T-helper 2 cell treated with Interferon-gamma antibody and Interleukin-4, amounts not matched to agents 100 ng/mL and 5 ng/mL, for 36 hours (primary cell): ENCODE data around the gene KIN. TPM values are rescaled to one million over a fixed set of nuclear protein-coding genes. Genes with fewer than 3 reads are reported as not detected.
"Not testable (repeated sequence)": the region's sequence is repeated elsewhere in the genome, so short reads cannot be mapped to it uniquely, and the experiment has no call there.

Experiments used
- intact Hi-C: fragments of 100-400 bp; cut with micrococcal nuclease; formaldehyde crosslinking; loops from one replicate; pipeline ENCODE4 v1.15.1; 2023
- total RNA-seq: library from RNA; stranded (reverse); gene quantifications from 2 replicates; pipeline ENCODE4 v1.2.3, GENCODE V29; 2022

Gene KIN
- total RNA-seq, 1 donor from 2014 or later: 15.3 TPM

- intact Hi-C loops: no loop called here
Measured at GRCh38 chr10:7795605-7796004, 7.8 kb upstream of the KIN start.

GRCh38 chr10:7794251-7795026 lies 6.6 kb upstream of the KIN start:
- intact Hi-C loops: no loop called here

GRCh38 chr10:7792541-7792940 lies 4.7 kb upstream of the KIN start:
- intact Hi-C loops: no loop called here

- intact Hi-C loops: loop anchor here (5.0 to 10.0 kb wide), 2 partner anchors 1515 to 1702 kb away; partner anchors contain the start of gene RBM17
Measured at GRCh38 chr10:7789390-7789789, 1.6 kb upstream of the KIN start.

GRCh38 chr10:7788639-7789286 lies 970 bp upstream of the KIN start:
- intact Hi-C loops: loop anchor here (1.0 to 10.0 kb wide), 3 partner anchors 30 to 1701 kb away; partner anchors contain the start of genes RBM17 and TAF3

- intact Hi-C loops: loop anchor here (5.0 to 10.0 kb wide), 2 partner anchors 1517 to 1700 kb away; partner anchors contain the start of gene RBM17
Measured at GRCh38 chr10:7787150-7787856, 490 bp downstream of the KIN start.

GRCh38 chr10:7786430-7786829 lies 1.4 kb downstream of the KIN start:
- intact Hi-C loops: loop anchor here (5.0 to 10.0 kb wide), 2 partner anchors 1518 to 1699 kb away; partner anchors contain the start of gene RBM17

GRCh38 chr10:7782194-7782593 lies 5.6 kb downstream of the KIN start:
- intact Hi-C loops: loop anchor here (10.0 kb wide), 1 partner anchor 1523 kb away; no protein-coding TSS in a partner anchor

GRCh38 chr10:7776777-7777176 lies 11.0 kb downstream of the KIN start:
- intact Hi-C loops: no loop called here

GRCh38 chr10:7773845-7774801 lies 13.7 kb downstream of the KIN start:
- intact Hi-C loops: no loop called here

GRCh38 chr10:7768417-7768816 lies 19.4 kb downstream of the KIN start:
- intact Hi-C loops: no loop called here

- intact Hi-C loops: no loop called here
Measured at GRCh38 chr10:7767209-7767608, 20.6 kb downstream of the KIN start.

- intact Hi-C loops: no loop called here
Measured at GRCh38 chr10:7766241-7766640, 21.6 kb downstream of the KIN start.

GRCh38 chr10:7763929-7764328 lies 23.9 kb downstream of the KIN start:
- intact Hi-C loops: no loop called here

GRCh38 chr10:7756360-7756992 lies 31.3 kb downstream of the KIN start:
- intact Hi-C loops: loop anchor here (2.0 kb wide), 1 partner anchor 1548 kb away; no protein-coding TSS in a partner anchor

- intact Hi-C loops: no loop called here
Measured at GRCh38 chr10:7755103-7755502, 32.7 kb downstream of the KIN start.

GRCh38 chr10:7752251-7752650 lies 35.5 kb downstream of the KIN start:
- intact Hi-C loops: no loop called here

- intact Hi-C loops: no loop called here
Measured at GRCh38 chr10:7750222-7750621, 37.6 kb downstream of the KIN start.

- intact Hi-C loops: not testable (repeated sequence)
Measured at GRCh38 chr10:7748637-7749036, 39.2 kb downstream of the KIN start.

GRCh38 chr10:7744307-7744706 lies 43.5 kb downstream of the KIN start:
- intact Hi-C loops: no loop called here
